IPS DF 4.7 (cell line): ENCODE measurements around the gene TLR9.

Experiments
- DNase-seq: peaks from one replicate; pipeline ENCODE4 v3.0.0-alpha.2; 2013; ENCODE audit warnings: low spot score; ENCODE audit errors: extremely low read depth

The TLR9 gene

DNA sequence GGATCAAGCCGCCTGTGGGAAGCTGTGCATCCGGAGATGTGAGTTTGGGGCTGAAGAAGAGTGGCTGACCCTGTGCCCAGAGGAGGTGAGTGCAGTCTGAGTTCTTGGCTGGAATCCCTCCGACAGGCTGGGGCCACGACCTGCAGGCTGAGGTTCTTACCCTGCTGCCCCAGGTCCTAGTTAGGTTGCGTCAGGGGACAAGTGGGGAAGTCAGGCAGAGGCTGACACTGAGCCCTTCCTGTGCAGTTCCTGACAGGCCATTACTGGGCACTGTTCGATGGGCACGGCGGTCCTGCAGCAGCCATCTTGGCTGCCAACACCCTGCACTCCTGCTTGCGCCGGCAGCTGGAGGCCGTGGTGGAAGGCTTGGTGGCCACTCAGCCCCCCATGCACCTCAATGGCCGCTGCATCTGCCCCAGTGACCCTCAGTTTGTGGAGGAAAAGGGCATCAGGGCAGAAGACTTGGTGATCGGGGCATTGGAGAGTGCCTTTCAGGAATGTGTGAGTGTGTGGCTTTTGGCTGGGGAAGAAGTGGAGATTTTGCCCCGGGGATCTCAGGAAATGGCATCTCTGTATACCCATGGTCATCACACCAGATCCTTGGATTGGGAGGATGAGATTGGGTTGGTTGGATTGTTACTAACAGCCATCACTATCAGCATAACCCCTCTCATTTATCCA, 21.4 kb upstream of the TLR9 start:
- no peak for DNase-seq

DNA sequence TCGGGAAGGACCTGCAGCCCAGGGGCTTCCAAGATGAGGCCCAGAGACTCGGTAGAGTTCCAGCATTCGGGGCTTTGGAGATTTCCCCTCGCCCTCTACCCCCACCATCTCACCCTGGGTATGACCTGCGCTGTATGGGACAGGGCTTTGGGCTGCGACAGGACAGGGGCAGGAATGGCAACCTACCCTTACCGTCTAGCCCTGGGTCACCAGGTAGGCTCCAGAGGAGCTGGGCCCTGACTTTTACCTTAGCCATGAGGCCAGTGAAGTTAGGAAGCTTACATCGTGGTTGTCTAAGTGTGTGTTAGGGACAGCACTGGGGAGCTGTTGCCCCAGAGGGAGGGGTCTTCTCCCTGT, 20.8 kb upstream of the TLR9 start:
- no peak for DNase-seq

DNA sequence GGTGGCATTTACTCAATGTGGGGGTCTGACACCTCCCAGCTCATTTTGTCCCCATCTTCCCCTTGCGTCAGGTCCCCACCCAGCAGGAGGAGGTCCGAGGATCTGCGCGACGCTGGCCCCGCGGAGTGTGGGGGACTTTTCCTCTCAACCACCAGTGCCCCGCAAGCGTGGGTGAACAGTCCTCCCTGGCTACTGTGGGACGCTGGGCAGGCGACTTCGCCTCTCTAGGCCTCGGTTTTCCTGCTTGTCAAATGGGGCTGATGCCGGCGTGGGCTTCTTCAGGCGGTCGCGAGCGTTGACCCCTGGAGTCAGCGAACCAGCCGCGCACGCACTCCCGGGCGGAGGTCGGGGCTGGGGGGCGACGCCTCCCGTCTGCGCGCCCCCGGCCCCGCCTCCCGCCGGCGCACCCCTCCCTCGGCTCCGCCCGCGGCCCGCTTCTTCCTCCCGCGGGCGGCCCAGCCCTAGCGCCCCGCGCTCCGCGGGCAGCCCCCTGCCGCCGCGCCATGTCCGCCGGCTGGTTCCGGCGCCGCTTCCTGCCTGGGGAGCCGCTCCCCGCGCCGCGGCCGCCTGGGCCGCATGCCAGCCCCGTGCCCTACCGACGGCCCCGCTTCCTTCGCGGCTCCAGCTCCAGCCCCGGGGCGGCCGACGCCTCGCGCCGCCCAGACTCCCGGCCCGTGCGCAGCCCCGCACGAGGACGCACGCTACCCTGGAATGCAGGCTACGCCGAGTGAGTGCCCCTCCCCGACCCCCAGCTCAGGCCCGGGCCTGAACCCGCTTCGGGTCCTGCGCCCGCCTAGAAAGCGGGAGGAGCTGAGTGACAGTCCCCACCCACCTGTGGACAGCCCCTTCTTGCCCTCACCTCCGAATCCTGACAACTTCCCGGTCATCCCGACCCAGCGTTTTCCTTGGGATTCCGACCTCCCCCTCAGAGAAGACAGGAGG, 20.1 kb upstream of the TLR9 start, which contains the start of gene PPM1M:
TSS of gene PPM1M (plus strand) at position 438 of the 942 bp plus-strand sequence. CDS start at position 504, 66 bp downstream.
- no peak for DNase-seq

DNA sequence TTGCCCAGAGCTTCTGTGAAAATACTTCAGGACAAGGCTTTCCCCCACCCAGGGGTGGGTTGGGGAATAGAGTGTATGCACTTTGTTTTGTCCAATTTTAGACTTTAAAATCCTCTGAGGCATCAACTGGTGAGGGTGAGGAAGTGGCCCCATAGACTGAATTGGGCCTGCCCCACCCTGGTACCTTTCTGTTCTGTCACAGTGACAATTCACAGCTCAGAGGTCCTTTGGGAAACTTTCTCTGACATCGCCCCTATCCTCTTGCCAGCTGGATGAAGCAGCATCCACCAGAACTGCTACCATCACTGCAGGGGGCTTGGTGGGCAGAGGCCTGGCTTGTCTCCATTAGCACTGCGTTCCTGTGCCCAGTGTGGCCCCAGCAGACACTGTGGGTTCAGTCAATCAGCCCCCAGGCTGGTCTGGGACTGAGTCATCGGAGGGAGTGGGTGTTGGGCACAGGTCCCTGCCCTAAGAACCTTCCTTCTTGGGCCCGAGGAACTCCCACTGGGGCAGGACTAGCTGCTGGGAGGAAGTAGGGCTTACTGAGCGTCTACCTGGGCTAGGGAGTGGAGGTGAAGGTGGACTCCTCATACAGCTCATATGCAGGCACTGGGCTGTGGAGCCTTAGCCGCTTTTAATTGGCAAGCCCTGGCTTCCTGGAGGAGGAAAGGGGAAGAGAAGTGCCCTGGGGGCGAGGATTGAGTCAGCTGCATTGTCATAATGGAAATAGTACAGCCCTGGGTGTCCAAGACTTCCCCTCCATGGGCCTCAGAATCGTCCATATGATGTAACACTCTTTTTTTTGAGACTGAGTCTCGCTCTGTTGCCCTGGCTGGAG, 18.6 kb upstream of the TLR9 start:
- DNase-seq, result no peak

DNA sequence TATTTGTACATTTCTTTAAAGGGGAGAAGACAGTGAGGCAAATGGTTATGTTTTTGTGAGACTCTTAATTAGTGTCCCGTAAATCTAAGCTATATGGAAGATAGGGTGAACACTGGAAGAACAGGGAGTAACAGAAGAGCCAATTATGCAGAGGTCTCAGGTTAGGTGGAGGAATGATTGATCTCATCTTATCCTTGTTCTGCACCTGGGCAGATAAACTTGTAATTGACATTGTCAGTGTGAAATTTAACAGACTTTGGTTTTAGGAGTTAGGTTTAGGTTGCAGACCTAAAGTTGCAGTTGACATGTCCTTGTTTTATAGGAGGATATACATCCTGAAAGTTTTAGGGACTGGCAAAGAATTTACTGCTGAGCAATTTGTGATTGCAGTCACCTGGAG, 16.6 kb upstream of the TLR9 start:
- no peak for DNase-seq

DNA sequence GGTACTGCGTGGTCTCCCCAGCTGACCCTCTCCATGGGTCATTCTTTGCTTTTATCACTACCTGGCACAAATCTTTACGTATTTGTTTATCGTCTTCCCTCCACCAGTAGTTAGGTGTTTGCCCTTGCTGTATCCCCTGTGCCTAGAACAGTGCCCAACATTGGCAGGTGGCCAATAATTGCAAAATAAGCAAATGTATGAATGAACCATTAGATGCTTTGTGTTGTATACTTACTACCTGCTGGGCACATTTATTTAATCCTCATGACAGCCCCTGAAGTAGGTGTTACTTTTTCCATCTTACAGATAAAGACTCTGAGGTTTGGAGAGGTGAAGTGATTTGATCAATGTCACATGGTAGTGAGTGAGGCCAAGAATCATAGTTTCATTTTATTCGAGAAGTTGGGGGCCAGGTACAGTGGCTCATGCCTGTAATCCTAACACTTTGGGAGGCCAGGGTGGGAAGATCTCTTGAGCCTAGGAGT, 15.5 kb upstream of the TLR9 start:
- DNase-seq, result no peak

DNA sequence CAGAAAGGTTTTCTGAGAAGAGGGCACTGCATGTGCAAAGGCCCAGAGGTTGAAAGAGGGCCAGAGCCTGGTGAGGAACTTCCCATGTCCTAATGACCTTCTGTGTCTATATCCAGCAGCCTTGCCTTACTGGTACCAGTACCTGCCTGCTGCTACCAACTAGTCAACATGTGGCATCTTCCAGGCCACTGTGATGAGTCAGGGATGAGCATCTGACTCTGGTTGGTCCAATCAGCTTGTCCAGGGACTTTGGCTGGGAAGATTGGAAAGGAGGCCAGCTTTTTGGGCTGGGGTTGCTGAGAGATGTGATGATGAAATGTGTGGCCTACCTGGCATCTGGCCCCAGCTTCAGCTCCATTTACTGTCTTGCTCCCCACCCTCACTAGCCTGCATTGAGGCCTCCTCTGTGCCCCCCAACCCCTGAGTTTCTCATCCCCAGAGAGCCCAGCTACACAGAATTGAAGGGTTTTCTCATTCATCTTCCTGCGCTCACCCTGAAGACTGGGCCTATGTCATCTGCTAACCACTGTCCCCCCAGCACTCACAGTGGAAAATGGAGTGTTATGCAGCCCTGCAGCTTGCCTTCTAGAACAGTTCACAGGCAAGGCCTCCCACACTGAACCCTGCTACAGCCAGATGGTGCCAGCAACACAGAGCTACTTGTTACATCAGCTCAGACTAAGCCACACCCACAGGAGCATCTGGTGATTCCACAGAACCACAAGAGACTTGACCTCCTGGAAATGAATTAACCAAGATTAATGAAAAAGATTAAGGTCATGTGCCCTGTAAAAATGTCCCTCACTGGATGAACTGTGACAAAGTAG, 14.8 kb upstream of the TLR9 start:
- DNase-seq, result no peak

DNA sequence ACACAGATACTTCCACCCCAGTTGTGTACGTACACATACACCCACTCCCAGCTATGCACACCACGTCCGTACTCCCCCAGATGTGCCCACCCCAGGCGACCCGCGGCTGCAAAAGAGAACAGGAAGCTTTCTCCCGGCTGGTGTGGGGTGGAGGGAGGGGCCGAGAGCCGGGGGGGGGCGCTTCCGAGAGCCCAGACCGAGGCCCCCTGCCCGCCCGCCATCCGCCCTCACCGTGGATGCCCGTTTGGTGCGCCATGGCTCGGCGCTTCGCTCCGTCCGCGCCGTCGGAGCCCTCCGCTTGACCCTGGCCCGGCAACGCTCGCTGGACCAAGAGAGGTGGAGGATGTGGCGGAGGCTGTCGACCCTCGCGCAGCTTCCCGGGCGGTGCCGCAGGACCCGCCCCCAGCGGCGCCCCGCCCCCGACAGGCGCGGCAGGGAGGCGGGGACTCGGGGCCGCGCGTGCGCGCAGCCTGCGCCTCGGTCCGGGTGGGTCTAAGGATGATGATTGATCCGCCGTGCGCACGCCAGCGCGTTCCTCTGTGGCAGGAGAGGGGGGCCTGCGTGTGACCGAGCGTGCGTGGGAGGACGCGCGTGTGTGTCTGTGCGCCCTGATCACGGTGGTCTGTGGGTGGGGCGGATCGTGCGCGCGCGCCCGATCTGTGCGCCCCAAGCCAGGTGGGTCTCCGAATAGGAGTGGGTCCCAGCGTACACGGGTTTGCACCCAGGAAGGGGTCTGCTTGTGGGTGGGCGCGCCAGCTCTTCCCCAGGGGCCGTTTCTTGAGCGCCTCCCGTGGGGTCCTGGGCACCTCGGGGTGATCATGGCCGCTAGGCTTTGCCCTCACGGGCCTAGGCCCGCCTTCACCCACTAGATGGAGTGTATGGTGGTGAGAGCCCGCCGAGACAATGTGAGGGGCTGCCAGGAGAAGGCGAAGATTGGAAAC, 13.6 kb upstream of the TLR9 start, which contains the start of gene TWF2:
TSS of gene TWF2 (minus strand) at position 398 of the 941 bp plus-strand sequence. CDS start at position 256, 142 bp downstream.
- no peak for DNase-seq

DNA sequence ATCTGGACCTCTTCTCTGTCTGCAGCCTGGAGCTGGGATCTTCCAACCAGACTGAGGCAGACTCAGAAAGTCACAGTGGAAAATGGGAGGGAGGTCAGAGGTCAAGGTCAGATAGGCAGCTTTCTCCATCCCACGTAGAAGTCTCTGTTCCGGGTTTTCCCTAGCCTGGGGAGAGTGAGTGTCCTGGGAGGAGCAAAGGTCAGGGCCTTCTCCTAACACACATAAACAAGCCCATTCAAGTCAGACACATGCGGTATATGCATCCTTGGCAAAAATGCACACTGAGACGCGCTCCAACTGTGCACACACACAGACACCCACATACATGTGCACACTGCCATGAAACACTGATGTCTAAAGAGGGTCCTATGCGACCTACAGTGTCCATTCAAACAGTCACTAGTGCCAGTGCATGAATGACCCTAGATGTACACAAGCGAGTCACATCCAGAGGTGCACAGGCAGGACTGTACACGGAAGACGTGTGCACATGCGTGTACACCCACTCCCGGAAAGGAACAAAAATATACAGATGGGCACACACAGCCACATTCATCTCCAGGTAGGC, 12.8 kb upstream of the TLR9 start:
- DNase-seq, result no peak

DNA sequence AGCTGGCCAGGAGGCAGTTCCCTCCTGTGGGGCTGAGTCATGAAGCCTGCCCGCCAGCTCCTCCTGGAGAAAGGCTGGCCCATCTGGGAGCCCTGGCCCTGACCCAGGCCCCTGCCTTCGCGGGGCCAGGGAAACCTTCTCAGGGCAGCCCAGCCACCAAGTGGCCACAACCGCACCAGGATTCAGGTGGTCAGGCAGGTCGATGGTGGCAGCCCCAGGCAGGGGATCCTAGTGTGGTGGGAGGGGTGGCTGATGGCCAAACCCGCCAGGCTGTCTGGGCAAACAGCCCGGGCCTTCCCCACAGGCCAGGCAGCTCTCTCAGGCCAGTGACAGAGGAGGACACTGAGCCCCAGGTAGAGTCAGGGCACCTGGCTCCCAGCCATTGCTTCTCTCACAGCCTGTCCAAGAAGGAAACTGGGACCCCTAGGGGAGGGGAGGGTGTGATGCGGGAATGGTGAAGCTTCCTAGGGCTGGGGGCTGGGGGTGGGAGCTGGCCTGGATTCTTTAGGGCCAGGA, 12.3 kb upstream of the TLR9 start:
- no peak for DNase-seq

DNA sequence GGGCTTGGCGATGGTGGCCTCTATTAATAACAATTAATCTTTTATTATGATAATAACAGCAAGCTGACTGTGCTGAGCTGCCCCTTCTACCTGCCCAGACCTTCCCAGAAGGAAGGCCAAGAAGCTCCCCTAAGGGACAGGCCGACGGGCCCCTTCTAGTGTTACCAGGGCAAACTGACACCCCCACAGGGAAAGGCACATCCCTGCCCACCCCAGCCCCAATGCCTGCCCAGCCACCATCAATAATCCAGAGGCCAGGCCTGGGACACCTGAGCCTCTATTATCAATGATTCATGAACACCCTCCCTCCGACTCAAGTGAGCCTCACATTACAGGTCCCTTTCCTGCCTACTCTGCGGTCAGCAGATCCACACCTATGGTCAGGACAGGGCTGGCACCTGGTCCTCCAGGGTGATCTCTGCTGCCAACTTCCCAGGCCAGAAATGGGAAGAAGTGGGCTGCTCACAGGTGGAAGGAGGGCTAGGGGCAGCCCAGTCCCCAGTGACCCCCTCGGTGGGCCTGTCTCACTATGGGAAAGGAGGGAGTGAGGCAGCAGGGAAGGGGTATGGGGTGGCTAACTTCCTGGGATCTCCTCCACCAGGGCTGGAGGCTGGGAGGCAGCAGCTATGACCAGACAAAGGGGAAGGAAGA, 11.7 kb upstream of the TLR9 start:
- no peak for DNase-seq

DNA sequence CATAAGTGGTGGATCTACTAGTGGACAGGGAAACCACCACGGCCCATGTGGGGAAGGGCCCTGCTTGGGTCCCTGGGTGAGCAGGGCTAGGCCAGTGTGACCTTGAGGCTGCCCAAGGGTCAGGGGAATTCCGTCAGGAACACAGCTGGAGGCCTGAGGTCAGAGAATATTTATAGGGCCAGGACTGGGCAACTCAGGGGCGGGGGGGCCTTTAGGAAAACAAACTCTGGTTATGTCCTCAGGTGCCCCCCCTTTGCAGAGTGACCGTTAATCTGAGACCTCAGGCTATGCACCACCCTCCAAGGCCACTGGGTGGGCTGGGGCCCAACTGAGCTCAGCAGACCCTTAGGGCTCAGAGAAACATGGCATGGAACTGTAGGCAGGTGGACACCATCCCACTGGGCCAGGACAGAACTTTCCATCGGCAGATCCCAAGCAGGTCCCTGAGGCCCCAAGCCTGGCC, 11.0 kb upstream of the TLR9 start:
- no peak for DNase-seq

DNA sequence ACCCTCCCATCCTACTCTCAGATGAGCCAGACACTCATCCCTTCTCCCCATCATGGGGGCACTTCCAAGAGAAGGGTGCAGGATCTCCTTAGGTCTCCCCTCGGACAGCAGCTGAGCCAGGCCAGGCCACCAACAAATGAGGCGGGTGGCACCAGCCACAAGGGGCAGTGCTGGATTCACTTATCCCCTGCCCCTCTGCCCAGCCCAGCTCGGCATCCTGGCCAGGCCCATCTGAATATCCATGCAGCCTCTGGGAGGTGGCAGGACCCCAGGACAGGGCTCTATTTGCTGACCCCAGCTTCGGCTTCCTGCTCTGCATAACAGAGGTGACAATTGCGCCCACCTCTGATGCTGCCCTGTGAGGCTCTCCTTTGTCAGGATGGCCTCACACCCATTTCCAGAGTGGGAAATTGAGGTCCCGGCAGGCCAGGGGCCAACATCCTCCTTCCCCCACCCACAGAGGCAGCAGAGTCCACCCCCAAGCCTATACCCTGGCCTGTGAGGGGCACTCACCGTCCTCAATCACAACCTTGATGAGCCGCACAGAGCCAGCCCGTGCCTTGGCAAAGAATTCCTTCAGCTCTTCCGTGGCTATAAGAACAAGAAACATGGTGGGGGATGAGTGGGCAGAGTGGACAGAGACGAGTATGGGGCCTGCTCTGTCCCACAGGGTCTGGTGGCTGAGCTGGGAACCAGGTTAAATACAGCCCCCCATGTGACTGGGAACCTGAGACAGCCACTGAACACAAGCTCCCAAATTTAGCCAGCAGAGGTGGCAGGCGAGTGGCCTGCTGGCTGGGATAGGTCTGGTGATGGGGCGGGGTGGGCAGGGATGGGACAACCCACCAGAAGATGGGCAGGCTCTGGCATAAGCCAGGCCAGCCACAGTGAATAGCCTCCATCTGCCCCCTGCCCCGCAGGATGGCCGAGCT, 9.3 kb upstream of the TLR9 start:
- no peak for DNase-seq

DNA sequence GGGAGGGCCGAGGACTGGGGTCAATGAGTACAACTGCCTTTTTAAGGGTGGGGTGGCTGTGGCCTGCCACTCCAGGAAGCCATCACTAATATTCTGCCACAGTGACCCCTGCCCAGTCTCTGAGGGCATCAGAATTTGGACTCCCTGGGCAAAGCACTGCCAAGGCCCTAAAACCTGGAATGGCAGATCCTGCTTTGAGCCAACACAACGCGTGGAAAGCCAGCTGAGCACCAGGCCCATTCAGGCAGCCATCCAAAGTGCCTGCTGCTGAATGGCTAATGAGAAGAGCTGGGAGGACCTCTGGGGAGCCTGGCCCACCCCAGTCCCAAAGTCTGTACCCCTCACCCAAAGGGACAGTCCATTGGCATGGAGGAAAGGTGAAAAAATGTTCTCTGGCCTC, 8.5 kb upstream of the TLR9 start:
- DNase-seq, result no peak

DNA sequence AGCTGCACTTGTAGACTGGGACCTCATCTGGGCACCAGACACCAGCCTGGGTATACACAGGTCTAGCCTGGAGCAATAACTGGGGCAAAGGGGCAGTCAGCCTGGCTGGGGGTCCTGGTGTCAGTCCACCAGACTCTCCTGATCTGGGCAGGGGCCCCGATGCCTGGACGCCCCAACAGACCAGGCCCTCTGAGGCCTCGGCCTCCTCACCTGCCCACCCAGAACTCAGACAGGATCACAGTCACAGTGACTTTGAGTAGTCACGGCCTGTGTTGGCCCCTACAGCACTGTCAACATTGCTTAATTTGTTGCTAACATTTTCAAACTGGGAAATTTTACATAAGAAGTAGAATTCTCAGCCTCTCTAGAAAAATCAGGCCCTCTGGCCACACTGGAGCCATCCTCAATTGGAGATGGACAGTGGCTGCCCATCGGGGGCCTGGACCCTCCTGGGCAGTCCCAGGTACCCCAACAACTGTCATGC, 7.7 kb upstream of the TLR9 start:
- DNase-seq, result no peak

DNA sequence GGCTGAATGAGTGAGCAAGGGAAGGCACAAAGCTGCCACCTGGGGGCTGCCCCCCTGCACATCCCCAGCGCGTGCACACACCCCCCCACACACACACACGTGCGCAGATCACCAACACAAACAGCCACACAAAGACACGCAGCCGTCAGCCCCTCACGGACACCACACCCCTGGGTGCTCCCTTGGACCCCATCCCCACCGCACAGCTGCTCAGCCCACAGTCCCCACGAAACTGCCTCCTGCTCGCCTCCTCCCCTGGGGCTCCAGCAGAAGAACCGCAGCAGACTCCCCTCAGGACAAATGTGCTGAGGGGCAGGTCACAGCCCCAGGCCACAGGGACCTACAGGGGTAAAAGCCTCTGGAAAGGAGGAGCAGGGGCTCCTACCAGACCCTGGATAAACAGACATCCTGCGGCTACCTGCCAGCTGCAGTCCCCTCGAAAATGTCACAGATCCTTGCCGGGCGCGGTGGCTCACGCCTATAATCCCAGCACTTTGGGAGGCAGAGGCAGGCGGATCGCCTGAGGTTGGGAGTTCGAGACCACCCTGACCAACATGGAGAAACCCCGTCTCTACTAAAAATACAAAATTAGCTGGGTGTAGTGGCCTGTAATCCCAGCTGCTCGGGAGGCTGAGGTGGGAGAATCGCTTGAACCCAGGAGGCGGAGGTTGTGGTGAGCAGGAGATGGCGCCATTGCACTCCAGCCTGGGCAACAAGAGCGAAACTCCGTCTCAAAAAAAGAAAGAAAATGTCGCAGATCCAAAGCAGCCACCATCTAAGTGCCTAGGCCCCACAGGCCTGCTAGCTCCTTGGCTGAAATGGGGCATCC, 7.0 kb upstream of the TLR9 start:
- no peak for DNase-seq
